HEK293 (cell line): Measurements from ENCODE around the gene FHAD1.

Experiments used
- CTCF ChIA-PET: fragments of 350-600 bp; formaldehyde crosslinking; extraction: SDS; loops from one replicate; lab custom pipeline; 2021; ENCODE audit warnings: antibody characterized with exemption; lab: Yijun Ruan, JAX
- POLR2A ChIA-PET: fragments of 300-600 bp; formaldehyde crosslinking; extraction: SDS; loops from one replicate; lab custom pipeline; 2020; ENCODE audit warnings: antibody characterized with exemption, inconsistent platforms; lab: Yijun Ruan, JAX
- H3K27ac ChIP-seq: fragments of 200-500 bp; sonication (Bioruptor generic); 2 replicates; pipeline ENCODE4 v1.5.1; 2014; ENCODE audit warnings: low read depth, low read length, control low read depth, inconsistent platforms; ENCODE audit errors: extremely low read depth
- H3K36me3 ChIP-seq, 2 experiments: fragments of 200-500 bp in 1 of 2; sonication (Bioruptor generic) in 1 of 2; 1 replicate in 1 of 2; 2 replicates in 1 of 2; pipeline ENCODE4 v1.5.1; 2014 to 2017; ENCODE audit warnings: inconsistent platforms in 2 of 2, low read length in 2 of 2; ENCODE audit not compliant: control insufficient read depth in 2 of 2, insufficient read depth in 1 of 2
- H3K4me1 ChIP-seq: fragments of 200-500 bp; sonication (Bioruptor generic); 2 replicates; pipeline ENCODE4 v1.5.1; 2014; ENCODE audit warnings: mild to moderate bottlenecking, low read length, inconsistent platforms; ENCODE audit not compliant: control insufficient read depth, insufficient read depth
- H3K4me3 ChIP-seq: 2 replicates; pipeline ENCODE4 v1.5.1; 2011; ENCODE audit warnings: low read depth, mild to moderate bottlenecking, control low read depth, low read length, moderate library complexity
- H3K9me3 ChIP-seq: fragments of 200-500 bp; sonication (Bioruptor generic); 2 replicates; pipeline ENCODE4 v1.5.1; 2014; ENCODE audit warnings: low read depth, low read length, inconsistent platforms; ENCODE audit not compliant: control insufficient read depth, insufficient read depth
- KLF16 ChIP-seq: fragments of 450-650 bp; formaldehyde crosslinking; IDR thresholded peaks from 2 replicates; pipeline ENCODE4 v1.5.1; 2017; ENCODE audit warnings: missing biosample characterization, missing genetic modification characterization
- PRDM1 ChIP-seq: fragments of 450-650 bp; formaldehyde crosslinking; IDR thresholded peaks from 2 replicates; pipeline ENCODE4; 2016; ENCODE audit warnings: missing biosample characterization, missing genetic modification characterization
- SCRT2 ChIP-seq: fragments of 450-650 bp; formaldehyde crosslinking; IDR thresholded peaks from 2 replicates; pipeline ENCODE4 v1.5.1; 2016; ENCODE audit warnings: missing biosample characterization, missing genetic modification characterization
- YY2 ChIP-seq: fragments of 450-650 bp; formaldehyde crosslinking; IDR thresholded peaks from 2 replicates; pipeline ENCODE4 v1.5.1; 2016; ENCODE audit warnings: missing biosample characterization, missing genetic modification characterization
- ZBTB48 ChIP-seq: fragments of 450-650 bp; formaldehyde crosslinking; IDR thresholded peaks from 2 replicates; pipeline ENCODE4 v1.5.1; 2016; ENCODE audit warnings: missing biosample characterization, missing genetic modification characterization
- ZEB2 ChIP-seq: fragments of 450-650 bp; formaldehyde crosslinking; IDR thresholded peaks from 2 replicates; pipeline ENCODE4 v1.5.1; 2016; ENCODE audit warnings: missing biosample characterization, missing genetic modification characterization
- ZFP41 ChIP-seq: fragments of 450-650 bp; formaldehyde crosslinking; IDR thresholded peaks from 2 replicates; pipeline ENCODE4 v1.5.1; 2016; ENCODE audit warnings: missing biosample characterization, missing genetic modification characterization, borderline replicate concordance
- ZNF266 ChIP-seq: fragments of 450-650 bp; formaldehyde crosslinking; IDR thresholded peaks from 2 replicates; pipeline ENCODE4 v1.5.1; 2016; ENCODE audit warnings: missing biosample characterization, missing genetic modification characterization, low read depth
- ZNF404 ChIP-seq: fragments of 450-650 bp; formaldehyde crosslinking; IDR thresholded peaks from 2 replicates; pipeline ENCODE4 v1.5.1; 2017; ENCODE audit warnings: missing biosample characterization, missing genetic modification characterization
- ZNF629 ChIP-seq: fragments of 450-650 bp; formaldehyde crosslinking; IDR thresholded peaks from 2 replicates; pipeline ENCODE4 v1.5.1; 2017; ENCODE audit warnings: missing biosample characterization, missing genetic modification characterization
- ZNF664 ChIP-seq: fragments of 450-650 bp; formaldehyde crosslinking; IDR thresholded peaks from 2 replicates; pipeline ENCODE4 v1.5.1; 2016; ENCODE audit warnings: missing biosample characterization, missing genetic modification characterization
- ZNF701 ChIP-seq: fragments of 450-650 bp; formaldehyde crosslinking; IDR thresholded peaks from 2 replicates; pipeline ENCODE4 v1.5.1; 2016; ENCODE audit warnings: missing biosample characterization, missing genetic modification characterization
- ZNF830 ChIP-seq: fragments of 450-650 bp; IDR thresholded peaks from 2 replicates; pipeline ENCODE4 v1.5.0; 2018; ENCODE audit warnings: missing biosample characterization, missing genetic modification characterization, low read depth, mild to moderate bottlenecking, moderate library complexity
- ZNF837 ChIP-seq: fragments of 450-650 bp; formaldehyde crosslinking; IDR thresholded peaks from 2 replicates; pipeline ENCODE4 v1.5.1; 2016; ENCODE audit warnings: missing biosample characterization, missing genetic modification characterization
- TF ChIP-seq, protein P1 (sequence below): fragments of 450-650 bp; formaldehyde crosslinking; IDR thresholded peaks from 2 replicates; pipeline ENCODE4 v1.5.1; 2016; ENCODE audit warnings: missing biosample characterization, missing genetic modification characterization
- TF ChIP-seq, protein P2 (sequence below): fragments of 450-650 bp; formaldehyde crosslinking; IDR thresholded peaks from 2 replicates; pipeline ENCODE4 v1.5.1; 2016; ENCODE audit warnings: missing biosample characterization, missing genetic modification characterization, borderline replicate concordance
- TF ChIP-seq, protein P3 (sequence below): fragments of 450-650 bp; formaldehyde crosslinking; IDR thresholded peaks from 2 replicates; pipeline ENCODE4 v1.5.1; 2016; ENCODE audit warnings: missing biosample characterization, missing genetic modification characterization
- TF ChIP-seq, protein P4 (sequence below): fragments of 450-650 bp; formaldehyde crosslinking; IDR thresholded peaks from 2 replicates; pipeline ENCODE4; 2016; ENCODE audit warnings: missing biosample characterization, missing genetic modification characterization
- TF ChIP-seq, protein P5 (sequence below): fragments of 450-650 bp; formaldehyde crosslinking; IDR thresholded peaks from 2 replicates; pipeline ENCODE4 v1.5.1; 2016; ENCODE audit warnings: missing biosample characterization, missing genetic modification characterization
- TF ChIP-seq, protein P6 (sequence below): fragments of 450-650 bp; formaldehyde crosslinking; IDR thresholded peaks from 2 replicates; pipeline ENCODE4 v1.5.1; 2016; ENCODE audit warnings: missing biosample characterization, missing genetic modification characterization, borderline replicate concordance

FHAD1 gene

DNA sequence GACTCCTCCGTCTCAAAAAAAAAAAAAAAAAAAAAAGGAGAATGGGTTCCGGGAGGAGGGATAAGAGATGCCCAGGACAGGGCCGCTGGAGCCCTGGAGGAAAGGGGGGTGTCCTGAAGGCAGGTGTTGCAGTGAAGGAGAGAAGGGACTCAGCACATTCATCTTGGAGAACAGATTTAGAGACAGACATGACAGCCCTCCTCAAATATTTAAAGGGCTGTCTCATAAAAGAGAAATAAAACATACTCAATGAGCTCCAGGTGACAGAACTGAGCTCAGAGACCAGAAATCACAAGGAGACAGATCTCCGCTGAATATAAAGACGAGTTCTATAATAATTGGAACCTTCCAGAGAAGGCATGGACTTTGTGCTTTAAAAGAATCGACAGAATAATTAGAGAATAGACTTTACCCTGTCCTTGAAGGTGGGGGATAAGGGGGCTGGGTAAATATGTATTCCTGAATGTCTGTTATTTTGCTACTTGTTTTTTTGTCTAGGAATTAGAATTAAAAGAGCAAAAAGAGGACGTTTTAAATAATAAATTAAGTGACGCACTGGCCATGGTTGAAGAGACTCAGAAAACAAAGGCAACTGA, 110.7 kb downstream of the FHAD1 start:
- CTCF ChIA-PET, result interaction anchor here (1.2 kb wide), 1 partner anchor 34 kb away, joined by 3 read pairs; no protein-coding TSS in a partner anchor

More for the DNA sequence above, 110.7 kb downstream of the FHAD1 start:
- TF ChIP-seq ZNF837 (tag by site-specific recombination) (no peak), ZBTB48 (tag by site-specific recombination) (no peak), SCRT2 (tag by site-specific recombination) (no peak), ZNF701 (no peak), ZNF266 (tag by site-specific recombination) (no peak), ZNF830 (tag by site-specific recombination) (no peak), ZNF404 (tag by site-specific recombination) (no peak), ZFP41 (tag by site-specific recombination) (no peak), ZNF664 (no peak), ZNF629 (no peak), ZEB2 (tag by site-specific recombination) (no peak), PRDM1 (no peak), YY2 (no peak), KLF16 (no peak)
- TF ChIP-seq, protein P1, sequence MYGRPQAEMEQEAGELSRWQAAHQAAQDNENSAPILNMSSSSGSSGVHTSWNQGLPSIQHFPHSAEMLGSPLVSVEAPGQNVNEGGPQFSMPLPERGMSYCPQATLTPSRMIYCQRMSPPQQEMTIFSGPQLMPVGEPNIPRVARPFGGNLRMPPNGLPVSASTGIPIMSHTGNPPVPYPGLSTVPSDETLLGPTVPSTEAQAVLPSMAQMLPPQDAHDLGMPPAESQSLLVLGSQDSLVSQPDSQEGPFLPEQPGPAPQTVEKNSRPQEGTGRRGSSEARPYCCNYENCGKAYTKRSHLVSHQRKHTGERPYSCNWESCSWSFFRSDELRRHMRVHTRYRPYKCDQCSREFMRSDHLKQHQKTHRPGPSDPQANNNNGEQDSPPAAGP, result no peak
- TF ChIP-seq, protein P2, sequence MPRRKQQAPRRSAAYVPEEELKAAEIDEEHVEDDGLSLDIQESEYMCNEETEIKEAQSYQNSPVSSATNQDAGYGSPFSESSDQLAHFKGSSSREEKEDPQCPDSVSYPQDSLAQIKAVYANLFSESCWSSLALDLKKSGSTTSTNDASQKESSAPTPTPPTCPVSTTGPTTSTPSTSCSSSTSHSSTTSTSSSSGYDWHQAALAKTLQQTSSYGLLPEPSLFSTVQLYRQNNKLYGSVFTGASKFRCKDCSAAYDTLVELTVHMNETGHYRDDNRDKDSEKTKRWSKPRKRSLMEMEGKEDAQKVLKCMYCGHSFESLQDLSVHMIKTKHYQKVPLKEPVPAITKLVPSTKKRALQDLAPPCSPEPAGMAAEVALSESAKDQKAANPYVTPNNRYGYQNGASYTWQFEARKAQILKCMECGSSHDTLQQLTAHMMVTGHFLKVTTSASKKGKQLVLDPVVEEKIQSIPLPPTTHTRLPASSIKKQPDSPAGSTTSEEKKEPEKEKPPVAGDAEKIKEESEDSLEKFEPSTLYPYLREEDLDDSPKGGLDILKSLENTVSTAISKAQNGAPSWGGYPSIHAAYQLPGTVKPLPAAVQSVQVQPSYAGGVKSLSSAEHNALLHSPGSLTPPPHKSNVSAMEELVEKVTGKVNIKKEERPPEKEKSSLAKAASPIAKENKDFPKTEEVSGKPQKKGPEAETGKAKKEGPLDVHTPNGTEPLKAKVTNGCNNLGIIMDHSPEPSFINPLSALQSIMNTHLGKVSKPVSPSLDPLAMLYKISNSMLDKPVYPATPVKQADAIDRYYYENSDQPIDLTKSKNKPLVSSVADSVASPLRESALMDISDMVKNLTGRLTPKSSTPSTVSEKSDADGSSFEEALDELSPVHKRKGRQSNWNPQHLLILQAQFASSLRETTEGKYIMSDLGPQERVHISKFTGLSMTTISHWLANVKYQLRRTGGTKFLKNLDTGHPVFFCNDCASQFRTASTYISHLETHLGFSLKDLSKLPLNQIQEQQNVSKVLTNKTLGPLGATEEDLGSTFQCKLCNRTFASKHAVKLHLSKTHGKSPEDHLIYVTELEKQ (tag by site-specific recombination), result no peak
- TF ChIP-seq, protein P3, sequence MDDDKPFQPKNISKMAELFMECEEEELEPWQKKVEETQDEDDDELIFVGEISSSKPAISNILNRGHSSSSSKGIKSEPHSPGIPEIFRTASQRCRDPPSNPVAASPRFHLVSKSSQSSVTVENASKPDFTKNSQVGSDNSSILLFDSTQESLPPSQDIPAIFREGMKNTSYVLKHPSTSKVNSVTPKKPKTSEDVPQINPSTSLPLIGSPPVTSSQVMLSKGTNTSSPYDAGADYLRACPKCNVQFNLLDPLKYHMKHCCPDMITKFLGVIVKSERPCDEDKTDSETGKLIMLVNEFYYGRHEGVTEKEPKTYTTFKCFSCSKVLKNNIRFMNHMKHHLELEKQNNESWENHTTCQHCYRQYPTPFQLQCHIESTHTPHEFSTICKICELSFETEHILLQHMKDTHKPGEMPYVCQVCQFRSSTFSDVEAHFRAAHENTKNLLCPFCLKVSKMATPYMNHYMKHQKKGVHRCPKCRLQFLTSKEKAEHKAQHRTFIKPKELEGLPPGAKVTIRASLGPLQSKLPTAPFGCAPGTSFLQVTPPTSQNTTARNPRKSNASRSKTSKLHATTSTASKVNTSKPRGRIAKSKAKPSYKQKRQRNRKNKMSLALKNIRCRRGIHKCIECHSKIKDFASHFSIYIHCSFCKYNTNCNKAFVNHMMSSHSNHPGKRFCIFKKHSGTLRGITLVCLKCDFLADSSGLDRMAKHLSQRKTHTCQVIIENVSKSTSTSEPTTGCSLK (tag by site-specific recombination), result no peak
- TF ChIP-seq, protein P4, sequence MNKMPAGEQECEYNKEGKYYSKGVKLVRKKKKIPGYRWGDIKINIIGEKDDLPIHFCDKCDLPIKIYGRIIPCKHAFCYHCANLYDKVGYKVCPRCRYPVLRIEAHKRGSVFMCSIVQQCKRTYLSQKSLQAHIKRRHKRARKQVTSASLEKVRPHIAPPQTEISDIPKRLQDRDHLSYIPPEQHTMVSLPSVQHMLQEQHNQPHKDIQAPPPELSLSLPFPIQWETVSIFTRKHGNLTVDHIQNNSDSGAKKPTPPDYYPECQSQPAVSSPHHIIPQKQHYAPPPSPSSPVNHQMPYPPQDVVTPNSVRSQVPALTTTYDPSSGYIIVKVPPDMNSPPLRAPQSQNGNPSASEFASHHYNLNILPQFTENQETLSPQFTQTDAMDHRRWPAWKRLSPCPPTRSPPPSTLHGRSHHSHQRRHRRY, result no peak
- TF ChIP-seq, protein P5, sequence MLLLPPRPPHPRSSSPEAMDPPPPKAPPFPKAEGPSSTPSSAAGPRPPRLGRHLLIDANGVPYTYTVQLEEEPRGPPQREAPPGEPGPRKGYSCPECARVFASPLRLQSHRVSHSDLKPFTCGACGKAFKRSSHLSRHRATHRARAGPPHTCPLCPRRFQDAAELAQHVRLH, result no peak
- TF ChIP-seq, protein P6, sequence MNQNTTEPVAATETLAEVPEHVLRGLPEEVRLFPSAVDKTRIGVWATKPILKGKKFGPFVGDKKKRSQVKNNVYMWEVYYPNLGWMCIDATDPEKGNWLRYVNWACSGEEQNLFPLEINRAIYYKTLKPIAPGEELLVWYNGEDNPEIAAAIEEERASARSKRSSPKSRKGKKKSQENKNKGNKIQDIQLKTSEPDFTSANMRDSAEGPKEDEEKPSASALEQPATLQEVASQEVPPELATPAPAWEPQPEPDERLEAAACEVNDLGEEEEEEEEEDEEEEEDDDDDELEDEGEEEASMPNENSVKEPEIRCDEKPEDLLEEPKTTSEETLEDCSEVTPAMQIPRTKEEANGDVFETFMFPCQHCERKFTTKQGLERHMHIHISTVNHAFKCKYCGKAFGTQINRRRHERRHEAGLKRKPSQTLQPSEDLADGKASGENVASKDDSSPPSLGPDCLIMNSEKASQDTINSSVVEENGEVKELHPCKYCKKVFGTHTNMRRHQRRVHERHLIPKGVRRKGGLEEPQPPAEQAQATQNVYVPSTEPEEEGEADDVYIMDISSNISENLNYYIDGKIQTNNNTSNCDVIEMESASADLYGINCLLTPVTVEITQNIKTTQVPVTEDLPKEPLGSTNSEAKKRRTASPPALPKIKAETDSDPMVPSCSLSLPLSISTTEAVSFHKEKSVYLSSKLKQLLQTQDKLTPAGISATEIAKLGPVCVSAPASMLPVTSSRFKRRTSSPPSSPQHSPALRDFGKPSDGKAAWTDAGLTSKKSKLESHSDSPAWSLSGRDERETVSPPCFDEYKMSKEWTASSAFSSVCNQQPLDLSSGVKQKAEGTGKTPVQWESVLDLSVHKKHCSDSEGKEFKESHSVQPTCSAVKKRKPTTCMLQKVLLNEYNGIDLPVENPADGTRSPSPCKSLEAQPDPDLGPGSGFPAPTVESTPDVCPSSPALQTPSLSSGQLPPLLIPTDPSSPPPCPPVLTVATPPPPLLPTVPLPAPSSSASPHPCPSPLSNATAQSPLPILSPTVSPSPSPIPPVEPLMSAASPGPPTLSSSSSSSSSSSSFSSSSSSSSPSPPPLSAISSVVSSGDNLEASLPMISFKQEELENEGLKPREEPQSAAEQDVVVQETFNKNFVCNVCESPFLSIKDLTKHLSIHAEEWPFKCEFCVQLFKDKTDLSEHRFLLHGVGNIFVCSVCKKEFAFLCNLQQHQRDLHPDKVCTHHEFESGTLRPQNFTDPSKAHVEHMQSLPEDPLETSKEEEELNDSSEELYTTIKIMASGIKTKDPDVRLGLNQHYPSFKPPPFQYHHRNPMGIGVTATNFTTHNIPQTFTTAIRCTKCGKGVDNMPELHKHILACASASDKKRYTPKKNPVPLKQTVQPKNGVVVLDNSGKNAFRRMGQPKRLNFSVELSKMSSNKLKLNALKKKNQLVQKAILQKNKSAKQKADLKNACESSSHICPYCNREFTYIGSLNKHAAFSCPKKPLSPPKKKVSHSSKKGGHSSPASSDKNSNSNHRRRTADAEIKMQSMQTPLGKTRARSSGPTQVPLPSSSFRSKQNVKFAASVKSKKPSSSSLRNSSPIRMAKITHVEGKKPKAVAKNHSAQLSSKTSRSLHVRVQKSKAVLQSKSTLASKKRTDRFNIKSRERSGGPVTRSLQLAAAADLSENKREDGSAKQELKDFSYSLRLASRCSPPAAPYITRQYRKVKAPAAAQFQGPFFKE (tag by site-specific recombination), result no peak
- H3K36me3 ChIP-seq, result no peaks in the 10 kb centered on the region
- H3K9me3 ChIP-seq, result no peaks in the 10 kb centered on the region
- no peaks in the 10 kb centered on the region for H3K4me1 ChIP-seq
- POLR2A ChIA-PET, result no interaction called here
- no peak overlapping the region for H3K27ac ChIP-seq
- no peak overlapping the region for H3K4me3 ChIP-seq
